AG09309 (cell line): Measurements from ENCODE around the gene AIFM1.

Experiments
- DNase-seq: peaks from one replicate; pipeline ENCODE4 v3.0.0-alpha.2; 2010; ENCODE audit warnings: low read depth
- H3K4me3 ChIP-seq: 2 replicates; pipeline ENCODE4 v1.5.1; 2011; ENCODE audit warnings: mild to moderate bottlenecking, low read depth, low read length, moderate library complexity; ENCODE audit not compliant: control insufficient read depth
- CTCF ChIP-seq: IDR thresholded peaks from 2 replicates; pipeline ENCODE4 v1.5.1; 2011; ENCODE audit warnings: mild to moderate bottlenecking, low read depth, low read length, inconsistent platforms; ENCODE audit not compliant: insufficient read depth, control insufficient read depth; ENCODE audit errors: missing control alignments

Gene AIFM1

GRCh38 chrX:130171446-130172126 is 5.9 kb upstream of the AIFM1 start, which contains the start of gene RAB33A:
RAB33A (plus strand) TSS chrX:130171962; CDS start chrX:130172063, 101 bp downstream.
- peak within 1 kb of the TSS; percentile 50 for H3K4me3 ChIP-seq
- DNase-seq: no peak
- TF ChIP-seq CTCF: no peak

DNA sequence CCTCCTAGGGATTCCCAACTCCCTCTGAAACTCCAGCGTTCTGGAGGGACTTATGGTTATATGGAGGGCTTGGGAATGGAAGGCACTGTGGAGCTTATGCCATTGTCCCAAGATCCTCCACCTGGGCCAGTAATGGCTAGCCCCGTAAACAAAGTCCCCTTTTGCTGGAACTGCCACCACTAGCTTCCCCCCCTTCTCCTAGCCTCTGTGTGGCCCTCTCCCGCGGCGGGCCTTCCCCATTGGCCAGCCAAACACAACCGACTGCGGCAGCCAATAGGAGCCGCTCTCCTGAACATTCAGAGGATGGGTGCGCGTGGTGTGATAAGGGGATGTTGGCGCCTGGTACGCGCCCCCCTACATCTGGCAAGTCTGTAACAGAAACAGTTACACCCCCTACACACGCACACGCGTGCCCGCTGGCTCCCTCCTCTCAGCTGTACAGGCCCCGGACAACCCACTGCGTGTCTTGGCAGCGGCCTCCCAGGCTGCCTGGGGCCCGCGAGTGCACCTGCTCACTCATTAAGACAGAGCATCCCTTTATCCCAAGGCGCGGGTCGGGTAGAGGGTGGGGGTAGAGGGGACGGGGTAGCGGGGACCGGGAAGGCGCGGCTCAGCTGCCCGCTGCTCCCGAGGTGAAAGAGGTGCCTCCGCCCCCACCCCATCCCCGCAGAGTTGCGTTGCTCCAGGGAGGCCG is 5.3 kb upstream of the AIFM1 start:
- peak overlapping the region; percentile 50 for H3K4me3 ChIP-seq
- no peak for DNase-seq
- TF ChIP-seq CTCF: no peak

GRCh38 chrX:130167040-130167439 is 1.4 kb upstream of the AIFM1 start:
- H3K4me3 ChIP-seq: no peak overlapping the region
- DNase-seq: no peak
- TF ChIP-seq CTCF: no peak

DNA sequence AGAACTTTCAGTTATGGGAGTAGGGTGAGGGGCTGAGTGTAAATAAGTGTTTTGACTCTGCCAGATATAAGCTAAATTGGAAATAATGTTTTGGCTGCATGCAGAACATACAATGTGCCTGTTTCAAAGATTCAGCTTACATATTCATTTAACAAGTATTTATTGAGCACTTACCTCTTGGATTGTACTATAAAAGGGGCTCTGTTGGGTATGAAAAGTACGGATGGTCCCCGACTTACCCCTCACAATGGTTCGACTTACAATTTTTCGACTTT is 799 bp upstream of the AIFM1 start:
- TF ChIP-seq CTCF: no peak

DNA sequence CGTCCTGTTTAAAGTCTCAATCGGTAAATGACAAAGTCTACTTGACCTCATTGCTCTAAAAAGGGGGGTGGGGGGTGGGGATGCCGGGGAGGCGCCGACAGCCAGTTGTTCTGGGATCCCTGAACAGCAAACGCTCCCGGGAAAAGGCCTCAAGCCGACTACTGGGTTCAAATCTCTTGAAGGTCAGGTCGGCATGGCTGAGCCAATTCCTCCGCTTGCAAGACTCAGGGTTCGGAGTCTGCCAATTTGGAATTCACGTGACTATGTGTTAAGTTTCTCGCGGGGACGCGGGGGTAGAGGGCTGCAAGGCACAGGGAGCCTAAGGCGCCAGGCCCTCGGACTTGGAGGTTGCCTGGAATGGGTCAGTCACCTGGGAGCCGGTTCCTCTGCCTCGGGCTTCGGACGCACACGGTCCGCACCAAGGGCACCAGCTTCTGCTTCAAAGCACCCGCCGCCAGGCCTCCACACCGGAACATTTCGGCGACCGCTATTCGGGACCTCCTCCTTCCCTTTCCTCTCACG is 399 bp downstream of the AIFM1 start:
- DNase-seq: no peak
- peak overlapping the region; percentile 53 for H3K4me3 ChIP-seq
- TF ChIP-seq CTCF: no peak

More for the DNA sequence above, 799 bp upstream of the AIFM1 start:
- DNase-seq: no peak
- H3K4me3 ChIP-seq: peak overlapping the region; percentile 53

- no peak overlapping the region for H3K4me3 ChIP-seq
- no peak for TF ChIP-seq CTCF
- no peak for DNase-seq
Observed at GRCh38 chrX:130163398-130163797, 2.2 kb downstream of the AIFM1 start.
